ENCODE results near the gene KCTD2. TPM values are rescaled to one million over a fixed set of nuclear protein-coding genes. Genes with fewer than 3 reads are reported as not detected.

KCTD2 gene
- total RNA-seq, 1 donor from 2014 or later = 17.2 TPM

DNA sequence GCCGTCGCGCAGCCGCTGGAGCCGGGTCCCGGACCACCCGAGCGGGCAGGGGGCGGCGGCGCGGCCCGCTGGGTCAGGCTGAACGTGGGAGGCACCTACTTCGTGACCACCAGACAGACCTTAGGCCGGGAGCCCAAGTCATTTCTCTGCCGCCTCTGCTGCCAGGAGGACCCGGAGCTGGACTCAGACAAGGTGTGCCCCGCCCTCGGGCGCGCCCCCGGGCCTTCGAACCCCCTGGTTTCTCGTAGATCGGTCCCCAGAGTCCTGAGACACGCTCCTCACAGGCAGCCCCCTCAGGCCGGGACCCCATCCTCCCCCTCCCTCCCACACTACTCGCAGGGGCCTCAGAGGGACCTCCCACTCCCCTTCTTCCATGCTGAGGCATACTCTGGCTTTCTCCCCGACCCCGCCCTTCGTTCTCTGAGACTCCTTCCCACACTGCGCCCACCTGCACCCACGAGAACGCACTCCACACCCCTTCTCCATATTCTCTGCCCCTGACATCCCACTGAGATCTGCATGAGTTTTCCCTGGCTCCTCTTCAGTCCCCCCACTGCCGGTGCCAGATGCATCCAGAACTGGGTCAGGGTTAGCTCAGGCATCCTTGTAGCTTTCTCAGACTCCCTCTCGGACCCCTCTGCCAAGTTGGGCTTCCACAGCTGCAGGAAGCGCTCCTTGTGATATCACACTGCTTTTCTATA, 523 bp downstream of the KCTD2 start:
- no peaks in the 10 kb centered on the region for H3K27me3 ChIP-seq
- peak overlapping the region; percentile 95 for H3K27ac ChIP-seq
- peaks cover 0 to 22% of the 10 kb centered on the region in 2 donors for H3K36me3 ChIP-seq
- peak in 1 of 2 donors; percentile 90 for DNase-seq (ENCODE audit: extremely low spot score in 2 of 2)
- intact Hi-C loops (cut with DNase I) = no loop called here
- H3K4me3 ChIP-seq = peak overlapping the region; percentile 84 to 90
- H3K4me1 ChIP-seq = peaks cover 36% of the 10 kb centered on the region
- TF ChIP-seq, protein P1, sequence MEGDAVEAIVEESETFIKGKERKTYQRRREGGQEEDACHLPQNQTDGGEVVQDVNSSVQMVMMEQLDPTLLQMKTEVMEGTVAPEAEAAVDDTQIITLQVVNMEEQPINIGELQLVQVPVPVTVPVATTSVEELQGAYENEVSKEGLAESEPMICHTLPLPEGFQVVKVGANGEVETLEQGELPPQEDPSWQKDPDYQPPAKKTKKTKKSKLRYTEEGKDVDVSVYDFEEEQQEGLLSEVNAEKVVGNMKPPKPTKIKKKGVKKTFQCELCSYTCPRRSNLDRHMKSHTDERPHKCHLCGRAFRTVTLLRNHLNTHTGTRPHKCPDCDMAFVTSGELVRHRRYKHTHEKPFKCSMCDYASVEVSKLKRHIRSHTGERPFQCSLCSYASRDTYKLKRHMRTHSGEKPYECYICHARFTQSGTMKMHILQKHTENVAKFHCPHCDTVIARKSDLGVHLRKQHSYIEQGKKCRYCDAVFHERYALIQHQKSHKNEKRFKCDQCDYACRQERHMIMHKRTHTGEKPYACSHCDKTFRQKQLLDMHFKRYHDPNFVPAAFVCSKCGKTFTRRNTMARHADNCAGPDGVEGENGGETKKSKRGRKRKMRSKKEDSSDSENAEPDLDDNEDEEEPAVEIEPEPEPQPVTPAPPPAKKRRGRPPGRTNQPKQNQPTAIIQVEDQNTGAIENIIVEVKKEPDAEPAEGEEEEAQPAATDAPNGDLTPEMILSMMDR (IDR thresholded peaks at IDR 0.05) = no peak
- TF ChIP-seq POLR2A (IDR thresholded peaks at IDR 0.05) (no peak), POLR2AphosphoS5 (IDR thresholded peaks at IDR 0.05; ENCODE audit: insufficient read depth in 1 of 2, low read depth in 1 of 2) (no peak)
- H3K9me3 ChIP-seq = no peaks in the 10 kb centered on the region

DNA sequence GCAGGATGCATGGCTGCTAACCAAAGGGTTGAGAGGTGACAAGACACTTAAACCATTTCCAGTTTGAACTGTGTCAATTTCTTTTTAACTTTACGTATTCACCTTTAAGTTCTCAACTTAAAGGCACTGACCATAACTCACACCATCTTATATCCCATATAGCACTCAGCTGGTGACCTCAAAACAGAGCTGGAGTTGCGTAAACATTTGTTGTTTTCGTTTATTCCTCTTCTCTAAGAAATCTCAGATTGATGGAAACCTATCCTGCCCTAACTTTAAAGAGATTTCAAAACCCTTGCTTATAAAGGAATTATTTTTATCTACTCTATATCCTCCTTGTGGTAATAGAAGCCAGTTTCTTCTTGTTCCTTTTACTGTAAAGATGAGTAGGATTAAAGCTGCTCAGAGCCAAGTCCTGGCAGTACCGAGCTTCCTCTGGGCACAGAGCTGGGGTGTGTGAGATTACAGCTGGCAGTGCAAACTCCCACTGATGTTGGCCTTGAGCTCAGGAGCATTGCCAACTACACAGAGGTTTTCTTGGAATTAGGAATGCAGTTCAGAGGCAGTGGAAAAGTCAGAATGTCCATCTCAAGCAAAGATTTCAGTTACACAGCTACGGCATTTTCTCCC, 1.3 kb downstream of the KCTD2 start:
- no peak for DNase-seq (ENCODE audit: extremely low spot score in 2 of 2)
- Histone ChIP-seq H3K4me1 (peaks cover 36% of the 10 kb centered on the region), H3K4me3 (peak overlapping the region; percentile 84 to 90), H3K36me3 (peaks cover 0 to 30% of the 10 kb centered on the region in 2 donors), H3K27ac (peak overlapping the region; percentile 95), H3K27me3 (no peaks in the 10 kb centered on the region), H3K9me3 (no peaks in the 10 kb centered on the region)
- intact Hi-C loops (cut with DNase I) = no loop called here
- TF ChIP-seq, protein P1 (IDR thresholded peaks at IDR 0.05) = no peak
- TF ChIP-seq POLR2AphosphoS5 (IDR thresholded peaks at IDR 0.05; ENCODE audit: insufficient read depth in 1 of 2, low read depth in 1 of 2) (peak in 1 of 2 donors; percentile 8), POLR2A (IDR thresholded peaks at IDR 0.05) (no peak)

DNA sequence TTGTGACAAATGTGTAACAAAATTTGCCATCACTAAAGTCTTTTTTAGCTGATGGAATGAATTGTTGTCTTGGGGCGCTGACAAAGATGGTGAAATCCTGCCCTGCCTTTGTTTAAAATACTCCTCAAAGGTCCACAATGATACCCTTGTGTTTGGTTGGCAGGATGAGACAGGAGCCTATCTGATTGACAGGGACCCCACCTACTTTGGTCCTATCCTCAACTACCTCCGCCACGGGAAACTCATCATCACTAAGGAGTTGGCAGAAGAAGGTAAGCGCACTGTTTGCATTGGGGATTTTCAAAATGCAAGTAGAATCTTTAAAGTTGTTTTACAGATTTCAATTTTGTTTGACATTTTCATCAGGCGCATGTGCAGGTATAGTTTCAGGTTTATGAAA, 2.0 kb downstream of the KCTD2 start:
- DNase-seq (ENCODE audit: extremely low spot score in 2 of 2) = no peak
- Histone ChIP-seq H3K27ac (no peak overlapping the region), H3K27me3 (no peaks in the 10 kb centered on the region), H3K4me3 (no peak overlapping the region), H3K4me1 (peaks cover 31% of the 10 kb centered on the region), H3K9me3 (no peaks in the 10 kb centered on the region), H3K36me3 (peaks cover 0 to 37% of the 10 kb centered on the region in 2 donors)
- intact Hi-C loops (cut with DNase I) = no loop called here
- TF ChIP-seq POLR2AphosphoS5 (IDR thresholded peaks at IDR 0.05; ENCODE audit: insufficient read depth in 1 of 2, low read depth in 1 of 2) (no peak), POLR2A (IDR thresholded peaks at IDR 0.05) (no peak)
- TF ChIP-seq, protein P1 (IDR thresholded peaks at IDR 0.05) = no peak

DNA sequence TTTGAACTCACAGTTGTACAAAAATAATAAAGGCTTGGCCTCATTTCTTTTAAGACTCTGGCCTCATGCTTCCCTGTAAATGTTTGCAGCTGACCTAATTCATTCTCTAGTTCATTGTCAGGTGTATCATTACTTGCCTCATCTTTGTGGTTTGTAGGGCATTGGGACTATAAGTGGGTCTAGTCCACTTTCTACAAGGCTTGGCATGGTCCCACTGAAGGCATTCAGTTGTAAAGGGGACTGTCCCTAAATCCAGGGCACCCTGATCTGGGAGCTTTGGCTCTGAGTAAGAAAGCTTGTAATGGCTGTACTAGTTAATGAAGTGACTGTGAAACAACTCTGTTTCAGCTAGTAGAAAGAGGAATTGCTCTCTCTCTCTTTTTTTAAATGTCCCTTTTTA, 2.7 kb downstream of the KCTD2 start:
- Histone ChIP-seq H3K9me3 (no peaks in the 10 kb centered on the region), H3K27ac (no peak overlapping the region), H3K36me3 (peaks cover 0 to 43% of the 10 kb centered on the region in 2 donors), H3K4me3 (no peak overlapping the region), H3K4me1 (peaks cover 31% of the 10 kb centered on the region), H3K27me3 (no peaks in the 10 kb centered on the region)
- intact Hi-C loops (cut with DNase I) = no loop called here
- no peak for DNase-seq (ENCODE audit: extremely low spot score in 2 of 2)
- TF ChIP-seq, protein P1 (IDR thresholded peaks at IDR 0.05) = no peak
- TF ChIP-seq POLR2AphosphoS5 (IDR thresholded peaks at IDR 0.05; ENCODE audit: insufficient read depth in 1 of 2, low read depth in 1 of 2) = no peak
- TF ChIP-seq POLR2A (IDR thresholded peaks at IDR 0.05) = no peak

DNA sequence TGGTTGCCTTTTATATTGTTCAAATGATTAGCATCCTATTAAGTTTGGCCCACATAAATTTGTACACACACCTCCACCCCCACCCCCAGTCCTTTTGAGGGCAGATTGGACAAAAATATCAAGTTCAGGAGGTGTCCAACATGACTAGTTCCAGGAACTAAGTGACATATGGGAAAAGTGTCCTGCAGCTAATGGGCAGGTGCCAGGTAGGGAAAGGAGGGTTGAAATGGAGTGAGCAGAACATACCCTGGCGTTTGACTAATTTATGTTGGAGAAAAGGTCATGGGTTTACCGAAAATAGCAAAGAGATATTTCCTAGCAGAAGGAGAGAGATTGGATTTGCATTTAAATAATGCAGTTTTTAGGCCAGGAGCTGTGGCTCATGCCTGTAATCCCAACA, 4.9 kb downstream of the KCTD2 start:
- TF ChIP-seq POLR2A (IDR thresholded peaks at IDR 0.05) = no peak
- TF ChIP-seq POLR2AphosphoS5 (IDR thresholded peaks at IDR 0.05; ENCODE audit: insufficient read depth in 1 of 2, low read depth in 1 of 2) = no peak
- TF ChIP-seq, protein P1 (IDR thresholded peaks at IDR 0.05) = no peak
- DNase-seq (ENCODE audit: extremely low spot score in 2 of 2) = no peak
- H3K27ac ChIP-seq = no peak overlapping the region
- intact Hi-C loops (cut with DNase I) = no loop called here
- no peaks in the 10 kb centered on the region for H3K27me3 ChIP-seq
- H3K9me3 ChIP-seq = no peaks in the 10 kb centered on the region
- peaks cover 20% of the 10 kb centered on the region for H3K4me1 ChIP-seq
- H3K36me3 ChIP-seq = peaks cover 0 to 54% of the 10 kb centered on the region in 2 donors
- no peak overlapping the region for H3K4me3 ChIP-seq

Measured in vagina (tissue), 2 donors.